ENCODE results near the gene SLC29A1.

DNA sequence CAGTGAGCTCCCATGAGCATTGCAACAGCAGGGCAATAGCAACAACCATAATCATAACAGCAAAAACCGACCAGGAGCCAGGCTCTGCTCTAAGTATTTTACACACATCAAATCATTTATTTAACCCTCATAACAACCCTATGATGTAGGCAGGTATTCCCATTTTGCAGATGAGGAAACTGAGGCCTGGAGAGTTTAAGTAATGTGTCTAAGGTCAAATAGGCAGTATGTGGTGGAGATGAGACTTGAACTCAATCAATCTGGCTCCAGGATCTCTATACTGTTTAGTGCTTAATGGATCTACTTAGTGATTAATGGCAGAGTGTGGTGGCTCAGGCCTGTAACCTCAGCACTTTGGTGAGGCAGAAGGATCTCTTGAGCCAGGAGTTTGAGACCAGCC, 50.2 kb downstream of the SLC29A1 start:
- no peak for TF ChIP-seq POLR2A (IDR thresholded peaks at IDR 0.05)
- TF ChIP-seq, protein P1, sequence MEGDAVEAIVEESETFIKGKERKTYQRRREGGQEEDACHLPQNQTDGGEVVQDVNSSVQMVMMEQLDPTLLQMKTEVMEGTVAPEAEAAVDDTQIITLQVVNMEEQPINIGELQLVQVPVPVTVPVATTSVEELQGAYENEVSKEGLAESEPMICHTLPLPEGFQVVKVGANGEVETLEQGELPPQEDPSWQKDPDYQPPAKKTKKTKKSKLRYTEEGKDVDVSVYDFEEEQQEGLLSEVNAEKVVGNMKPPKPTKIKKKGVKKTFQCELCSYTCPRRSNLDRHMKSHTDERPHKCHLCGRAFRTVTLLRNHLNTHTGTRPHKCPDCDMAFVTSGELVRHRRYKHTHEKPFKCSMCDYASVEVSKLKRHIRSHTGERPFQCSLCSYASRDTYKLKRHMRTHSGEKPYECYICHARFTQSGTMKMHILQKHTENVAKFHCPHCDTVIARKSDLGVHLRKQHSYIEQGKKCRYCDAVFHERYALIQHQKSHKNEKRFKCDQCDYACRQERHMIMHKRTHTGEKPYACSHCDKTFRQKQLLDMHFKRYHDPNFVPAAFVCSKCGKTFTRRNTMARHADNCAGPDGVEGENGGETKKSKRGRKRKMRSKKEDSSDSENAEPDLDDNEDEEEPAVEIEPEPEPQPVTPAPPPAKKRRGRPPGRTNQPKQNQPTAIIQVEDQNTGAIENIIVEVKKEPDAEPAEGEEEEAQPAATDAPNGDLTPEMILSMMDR (IDR thresholded peaks at IDR 0.05): no peak

Data from breast epithelium (tissue), 3 donors.